Smooth muscle cell (in vitro differentiated cells): ENCODE results near the gene OR51E2. TPM values are rescaled to one million over a fixed set of nuclear protein-coding genes. Genes with fewer than 3 reads are reported as not detected.
A peak's percentile ranks its signal among the peaks of the same experiment; 100 is the strongest.

Experiments used
- DNase-seq: peaks from one replicate; lab custom pipeline; 2025; ENCODE audit not compliant: unreplicated experiment; lab: John Stamatoyannopoulos, UW
- H2AFZ ChIP-seq: fragments of 200-600 bp; sonication (generic); 2 replicates; pipeline ENCODE4 v1.6.0; 2016; ENCODE audit warnings: antibody characterized with exemption, low read depth, mild to moderate bottlenecking
- H3F3A ChIP-seq: fragments of 200-600 bp; sonication (generic); 2 replicates; pipeline ENCODE4 v1.6.0; 2017; ENCODE audit warnings: antibody characterized with exemption, low read depth
- H3K27ac ChIP-seq: fragments of 200-600 bp; sonication (generic); 2 replicates; pipeline ENCODE4 v1.5.1; 2016; ENCODE audit warnings: low read depth, mild to moderate bottlenecking
- H3K27me3 ChIP-seq: fragments of 200-600 bp; sonication (generic); 2 replicates; pipeline ENCODE4 v1.6.1; 2016; ENCODE audit warnings: low read depth, mild to moderate bottlenecking
- H3K36me3 ChIP-seq: fragments of 200-600 bp; sonication (generic); 2 replicates; pipeline ENCODE4 v1.5.1; 2016; ENCODE audit warnings: low read depth
- H3K4me1 ChIP-seq: fragments of 200-600 bp; sonication (generic); 2 replicates; pipeline ENCODE4 v1.5.1; 2016; ENCODE audit warnings: low read depth
- H3K4me2 ChIP-seq: fragments of 200-600 bp; sonication (generic); 2 replicates; pipeline ENCODE4 v1.6.0; 2016; ENCODE audit warnings: mild to moderate bottlenecking
- H3K4me3 ChIP-seq: fragments of 200-600 bp; sonication (generic); 2 replicates; pipeline ENCODE4 v1.5.1; 2016; ENCODE audit warnings: mild to moderate bottlenecking
- H3K79me2 ChIP-seq: fragments of 200-600 bp; sonication (generic); 2 replicates; pipeline ENCODE4 v1.6.0; 2016; ENCODE audit warnings: low read depth, mild to moderate bottlenecking
- H3K9ac ChIP-seq: fragments of 200-600 bp; sonication (generic); 2 replicates; pipeline ENCODE4 v1.6.0; 2016; ENCODE audit warnings: low read depth
- H3K9me3 ChIP-seq: fragments of 200-600 bp; sonication (generic); replicated peaks from 2 replicates; pipeline ENCODE4 v1.5.1; 2016; ENCODE audit warnings: low read depth
- H4K20me1 ChIP-seq: fragments of 200-600 bp; sonication (generic); 2 replicates; pipeline ENCODE4 v1.6.0; 2016; ENCODE audit warnings: low read depth
- CTCF ChIP-seq: fragments of 200-600 bp; sonication (generic); IDR thresholded peaks from 2 replicates; pipeline ENCODE4 v1.5.1; 2017; ENCODE audit warnings: borderline replicate concordance, mild to moderate bottlenecking, antibody characterized with exemption; ENCODE audit not compliant: insufficient read depth, poor library complexity, severe bottlenecking
- WGBS: methylation state at CpG from one replicate; pipeline ENCODE4 v1.1.7; 2016; ENCODE audit warnings: low lambda C conversion rate; 5-methylcytosine and 5-hydroxymethylcytosine counted together
- polyA plus RNA-seq: library from polyadenylated mRNA; unstranded; fragments of >200 nt; fragmentation: Nextera tagmentation; extraction: Ambion mirVana; gene quantifications from 2 replicates; pipeline ENCODE4 v1.2.1, GENCODE V29; 2016
- total RNA-seq: library from RNA; depleted of rRNA; stranded (reverse); fragments of >200 nt; gene quantifications from 2 replicates; pipeline ENCODE4 v1.2.3, GENCODE V29; 2014

The OR51E2 gene
- total and polyA plus RNA-seq, 2 experiments from 2014 or later = not detected

DNA sequence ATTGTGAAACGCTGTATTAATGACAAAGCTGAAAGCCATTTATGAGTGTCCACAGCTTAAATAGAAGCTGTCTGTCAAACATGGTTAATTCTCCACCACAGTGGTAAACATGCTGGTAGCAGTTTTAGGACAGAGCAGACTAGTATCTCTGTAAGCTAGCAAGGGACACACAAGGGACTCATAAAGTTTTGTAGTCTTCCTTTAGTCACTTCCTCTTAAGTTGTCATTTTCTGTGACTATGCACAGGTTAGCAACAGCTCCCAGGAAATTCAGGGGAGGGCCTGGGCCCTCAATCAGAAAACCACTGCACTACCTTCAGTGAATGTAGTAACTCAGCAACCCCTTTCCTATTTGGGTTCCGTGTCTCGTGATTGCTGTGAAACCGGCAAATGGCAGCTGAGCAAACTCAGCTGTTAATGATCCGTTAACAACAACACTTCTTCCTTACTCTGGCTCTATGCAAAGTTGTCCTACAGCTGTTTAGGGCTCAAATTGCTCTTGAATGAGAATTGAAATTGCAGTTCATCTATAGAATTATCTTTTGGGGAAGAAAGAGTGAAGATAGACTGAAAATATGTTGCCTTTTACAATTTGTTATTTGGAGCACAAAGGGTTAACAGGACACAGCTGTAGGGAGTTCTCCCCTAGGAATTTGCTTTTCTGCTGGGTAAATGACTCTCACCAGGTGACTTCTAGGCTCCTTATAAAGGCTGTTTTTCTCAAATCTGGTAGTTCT lies 6.6 kb upstream of the OR51E2 start, which contains the start of gene MMP26:
TSS of gene MMP26 (plus strand) at position 731 of the 736 bp plus-strand sequence.
- Histone ChIP-seq H4K20me1 (no peaks in the 10 kb centered on the region), H2AFZ (peak within 1 kb of the TSS; percentile 52), H3K27me3 (no peaks in the 10 kb centered on the region), H3K79me2 (no peaks in the 10 kb centered on the region), H3K36me3 (no peaks in the 10 kb centered on the region), H3K9ac (no peak within 1 kb of the TSS), H3K4me1 (peaks cover 12% of the 10 kb centered on the region), H3K9me3 (no peaks in the 10 kb centered on the region), H3K4me2 (no peak within 1 kb of the TSS), H3F3A (no peaks in the 10 kb centered on the region), H3K4me3 (no peak within 1 kb of the TSS), H3K27ac (no peak within 1 kb of the TSS)
- TF ChIP-seq CTCF = no peak
- no peak for DNase-seq
- WGBS = 23% methylated on average over 5 of the region's 5 CpGs

- H2AFZ ChIP-seq = no peak overlapping the region
Observed at GRCh38 chr11:4700436-4700820, 2.8 kb upstream of the OR51E2 start.

DNA sequence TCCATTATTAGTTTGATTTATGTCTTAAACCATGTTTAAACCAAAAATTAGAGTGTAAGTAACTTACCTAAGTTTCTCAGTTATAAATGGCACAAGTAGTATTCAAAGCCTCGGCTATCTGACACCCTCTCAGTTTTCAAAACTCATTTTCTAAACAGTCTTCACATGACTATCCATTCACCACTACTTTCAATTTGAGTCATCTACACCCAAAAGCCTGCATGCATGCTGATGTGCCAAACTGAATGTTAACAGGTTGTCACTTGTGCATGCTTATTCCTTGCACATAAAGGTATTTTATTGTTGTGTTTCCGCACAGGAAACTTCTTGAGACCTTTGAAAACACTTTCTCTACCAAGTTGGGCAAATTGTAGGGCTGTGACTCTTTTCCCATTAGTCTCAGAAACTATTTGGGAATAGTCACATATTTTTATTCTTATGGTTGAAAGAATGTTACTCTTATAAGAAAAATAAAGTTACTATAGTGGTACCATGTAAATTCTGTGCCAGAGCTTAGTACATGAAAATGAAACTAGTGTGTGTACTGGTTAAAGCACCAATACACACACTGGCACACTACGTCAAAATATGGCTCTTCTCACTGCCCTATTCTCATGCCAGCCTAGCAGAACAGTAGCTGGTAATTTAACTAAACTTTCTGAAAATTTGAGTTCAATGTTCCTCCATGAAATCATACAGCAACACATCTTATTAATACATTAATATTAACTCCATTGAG lies 2.2 kb upstream of the OR51E2 start:
- Histone ChIP-seq H3K9me3 (no peaks in the 10 kb centered on the region), H3K27me3 (no peaks in the 10 kb centered on the region), H3F3A (no peaks in the 10 kb centered on the region), H2AFZ (no peak overlapping the region), H3K9ac (no peak overlapping the region), H3K4me3 (no peak overlapping the region), H3K36me3 (no peaks in the 10 kb centered on the region), H3K27ac (no peak overlapping the region), H3K4me1 (peaks cover 12% of the 10 kb centered on the region), H3K4me2 (no peak overlapping the region), H3K79me2 (no peaks in the 10 kb centered on the region), H4K20me1 (no peaks in the 10 kb centered on the region)
- WGBS = 98% methylated on average over 3 of the region's 3 CpGs
- no peak for DNase-seq
- TF ChIP-seq CTCF = no peak

More at GRCh38 chr11:4700436-4700820, 2.8 kb upstream of the OR51E2 start:
- no peak for DNase-seq
- no peak overlapping the region for H3K4me3 ChIP-seq
- WGBS = 76% methylated on average over 1 of the region's 1 CpG
- H3K9ac ChIP-seq = no peak overlapping the region
- no peak overlapping the region for H3K27ac ChIP-seq
- no peak overlapping the region for H3K4me2 ChIP-seq
- peaks cover 12% of the 10 kb centered on the region for H3K4me1 ChIP-seq
- TF ChIP-seq CTCF = no peak
- H4K20me1 ChIP-seq = no peaks in the 10 kb centered on the region
- no peaks in the 10 kb centered on the region for H3K79me2 ChIP-seq
- H3K36me3 ChIP-seq = no peaks in the 10 kb centered on the region
- H3K9me3 ChIP-seq = no peaks in the 10 kb centered on the region
- H3F3A ChIP-seq = no peaks in the 10 kb centered on the region
- H3K27me3 ChIP-seq = no peaks in the 10 kb centered on the region
